ENCODE measurements around the gene ASB17.

Gene ASB17

DNA sequence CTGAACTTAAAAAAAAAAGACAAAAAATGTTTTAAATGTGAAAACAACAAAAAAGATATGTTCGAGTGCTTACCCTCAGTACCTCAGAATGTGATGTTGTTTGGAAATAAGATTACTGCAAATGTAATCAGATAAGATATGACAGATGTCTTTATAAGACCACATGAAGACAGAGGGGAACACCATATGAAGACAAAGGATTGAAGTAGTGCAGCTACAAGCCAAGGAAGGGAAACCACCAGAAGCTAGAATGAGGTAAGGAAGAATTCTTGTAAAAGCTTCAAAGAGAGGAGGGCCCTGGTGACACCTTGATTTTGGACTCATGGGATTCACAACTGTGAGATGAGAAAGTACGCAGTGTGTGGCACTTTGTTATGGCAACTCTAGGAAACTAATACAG, 15.4 kb downstream of the ASB17 start:
- Mint-ChIP-seq H3K9me3 (no peaks in the 10 kb centered on the region), H3K27ac (no peak overlapping the region), H3K4me3 (no peak overlapping the region), H3K36me3 (ENCODE audit: low read depth) (no peaks in the 10 kb centered on the region), H3K4me1 (no peaks in the 10 kb centered on the region), H3K27me3 (peaks cover 5% of the 10 kb centered on the region)
- DNase-seq (no peak), ATAC-seq (no peak)

DNA sequence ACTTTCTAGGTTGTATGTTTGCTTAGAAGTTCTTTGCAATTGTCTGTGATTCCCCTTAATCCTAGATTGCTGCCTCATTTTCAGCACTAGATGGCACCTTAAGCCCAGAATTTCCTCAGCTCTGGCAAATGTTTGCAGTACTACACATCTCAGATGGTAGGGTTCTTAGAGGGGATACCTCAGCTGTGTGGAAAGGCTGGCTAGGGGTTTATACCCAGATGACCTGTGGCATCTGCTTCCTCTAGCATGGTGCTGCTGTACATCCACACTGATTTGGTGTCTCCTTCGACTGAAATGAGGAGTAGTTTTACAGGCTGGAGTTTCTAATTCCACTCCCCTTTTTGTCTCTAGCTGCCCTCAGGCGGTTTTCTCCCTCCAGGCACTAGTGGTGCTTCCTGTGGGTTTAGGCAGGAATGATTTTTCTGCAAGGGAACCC, 23.5 kb downstream of the ASB17 start:
- Mint-ChIP-seq H3K36me3 (ENCODE audit: low read depth) (peaks cover 4% of the 10 kb centered on the region), H3K4me1 (no peaks in the 10 kb centered on the region), H3K27ac (no peak overlapping the region), H3K27me3 (peaks cover 2% of the 10 kb centered on the region), H3K4me3 (no peak overlapping the region), H3K9me3 (peaks cover 15% of the 10 kb centered on the region)
- ATAC-seq (no peak), DNase-seq (no peak)

DNA sequence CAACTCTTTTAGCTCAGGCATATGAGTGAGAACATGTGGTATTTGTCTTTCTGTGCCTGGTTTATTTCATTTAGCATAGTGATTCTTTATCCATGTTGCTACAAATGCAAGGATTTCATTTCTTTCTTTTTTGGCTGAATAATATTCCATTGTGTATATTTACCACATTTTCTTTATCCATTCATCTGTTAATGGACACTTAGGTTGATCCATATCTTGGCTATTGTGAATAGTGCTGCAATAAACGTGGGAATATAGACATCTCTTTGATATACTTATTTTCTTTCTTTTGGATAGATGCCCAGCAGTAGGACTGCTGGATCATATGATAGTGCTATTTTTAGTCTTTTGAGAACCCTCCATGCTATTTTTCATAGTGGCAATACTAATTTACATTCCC, 30.8 kb downstream of the ASB17 start:
- ATAC-seq (no peak), DNase-seq (no peak)
- no peak overlapping the region for H3K27ac Mint-ChIP-seq
- H3K4me1 Mint-ChIP-seq, result no peaks in the 10 kb centered on the region
- H3K27me3 Mint-ChIP-seq, result peaks cover 2% of the 10 kb centered on the region
- no peak overlapping the region for H3K4me3 Mint-ChIP-seq
- peaks cover under 1% of the 10 kb centered on the region for H3K9me3 Mint-ChIP-seq
- H3K36me3 Mint-ChIP-seq (ENCODE audit: low read depth), result no peaks in the 10 kb centered on the region

- no peak for ATAC-seq
- H3K4me1 Mint-ChIP-seq, result no peaks in the 10 kb centered on the region
Observed at GRCh38 chr1:75884437-75884836, 47.8 kb downstream of the ASB17 start.

GRCh38 chr1:75879985-75880384, 52.2 kb downstream of the ASB17 start:
- Mint-ChIP-seq H3K27ac (no peak overlapping the region), H3K4me1 (no peaks in the 10 kb centered on the region), H3K4me3 (no peak overlapping the region), H3K36me3 (ENCODE audit: low read depth) (no peaks in the 10 kb centered on the region), H3K9me3 (no peaks in the 10 kb centered on the region), H3K27me3 (no peaks in the 10 kb centered on the region)
- ATAC-seq (no peak), DNase-seq (no peak)

More at GRCh38 chr1:75884437-75884836, 47.8 kb downstream of the ASB17 start:
- H3K27ac Mint-ChIP-seq, result no peak overlapping the region
- H3K36me3 Mint-ChIP-seq (ENCODE audit: low read depth), result no peaks in the 10 kb centered on the region
- H3K27me3 Mint-ChIP-seq, result no peaks in the 10 kb centered on the region
- H3K9me3 Mint-ChIP-seq, result no peaks in the 10 kb centered on the region
- DNase-seq, result no peak
- no peak overlapping the region for H3K4me3 Mint-ChIP-seq

- H3K4me1 Mint-ChIP-seq, result no peaks in the 10 kb centered on the region
- no peaks in the 10 kb centered on the region for H3K9me3 Mint-ChIP-seq
- no peak overlapping the region for H3K4me3 Mint-ChIP-seq
- ATAC-seq (no peak), DNase-seq (no peak)
- H3K27me3 Mint-ChIP-seq, result no peaks in the 10 kb centered on the region
- no peak overlapping the region for H3K27ac Mint-ChIP-seq
- H3K36me3 Mint-ChIP-seq (ENCODE audit: low read depth), result no peaks in the 10 kb centered on the region
Observed at GRCh38 chr1:75870951-75871350, 61.3 kb downstream of the ASB17 start.

All from activated naive CD8-positive, alpha-beta T cell treated with anti-CD3 and anti-CD28 coated beads, Interleukin-2, amount 50 U/mL, for 24 hours (primary cell).